Activated T-cell treated with anti-CD3 and anti-CD28 coated beads, Interleukin-2, amount 50 U/mL, for 72 hours (primary cell): ENCODE measurements around the gene GPHB5. TPM values are rescaled to one million over a fixed set of nuclear protein-coding genes. Genes with fewer than 3 reads are reported as not detected.
"Not testable (repeated sequence)": the region's sequence is repeated elsewhere in the genome, so short reads cannot be mapped to it uniquely, and the experiment has no call there.

Experiments used
- ATAC-seq, 2 donors: fragments of 150-1000 bp; cut with Tn5 transposase; replicated peaks in 1 of 2; 2 replicates each; pipeline ENCODE4 v1.10.0; 2021; ENCODE audit warnings: moderate library complexity in 2 of 2, mild to moderate bottlenecking in 1 of 2
- DNase-seq, 2 donors: peaks; one replicate each; pipeline ENCODE4 v3.0.0; 2021 to 2022; ENCODE audit warnings: mixed read lengths in 1 of 2
- H3K27ac Mint-ChIP-seq: one replicate; pipeline ENCODE4 v1.8.0; 2022; ENCODE audit warnings: mild to moderate bottlenecking, moderate library complexity, mixed read lengths
- H3K27me3 Mint-ChIP-seq: one replicate; pipeline ENCODE4 v1.8.0; 2022; ENCODE audit warnings: low read depth, mixed read lengths
- H3K36me3 Mint-ChIP-seq, 2 donors: one replicate each; pipeline ENCODE4 v1.8.0; 2022; ENCODE audit warnings: mixed read lengths in 2 of 2, mild to moderate bottlenecking in 1 of 2; ENCODE audit not compliant: insufficient read depth in 2 of 2
- H3K4me1 Mint-ChIP-seq: one replicate; pipeline ENCODE4 v1.8.0; 2022; ENCODE audit warnings: low read depth, mixed read lengths
- H3K4me3 Mint-ChIP-seq, 2 donors: one replicate each; pipeline ENCODE4 v1.8.0; 2022; ENCODE audit warnings: mild to moderate bottlenecking in 2 of 2, mixed read lengths in 2 of 2, moderate library complexity in 2 of 2
- H3K9me3 Mint-ChIP-seq, 2 donors: one replicate each; pipeline ENCODE4 v1.8.0; 2022; ENCODE audit warnings: mixed read lengths in 2 of 2
- total RNA-seq, 2 donors: library from RNA; stranded (reverse); gene quantifications; one replicate each; pipeline ENCODE4 v1.2.3, GENCODE V29; 2022

The GPHB5 gene
- total RNA-seq, 2 donors from 2014 or later, result not detected

GRCh38 chr14:63286071-63286470, 32.7 kb downstream of the GPHB5 start:
- DNase-seq (no peak), ATAC-seq (no peak)
- Mint-ChIP-seq H3K4me3 (no peak overlapping the region), H3K27me3 (peaks cover 6% of the 10 kb centered on the region), H3K9me3 (no peaks in the 10 kb centered on the region), H3K36me3 (no peaks in the 10 kb centered on the region), H3K27ac (no peak overlapping the region), H3K4me1 (no peaks in the 10 kb centered on the region)

GRCh38 chr14:63283884-63284248, 34.9 kb downstream of the GPHB5 start:
- DNase-seq (no peak), ATAC-seq (peak; percentile 32 to 65)
- H3K4me3 Mint-ChIP-seq, result no peak overlapping the region
- H3K36me3 Mint-ChIP-seq, result no peaks in the 10 kb centered on the region
- no peaks in the 10 kb centered on the region for H3K9me3 Mint-ChIP-seq
- no peak overlapping the region for H3K27ac Mint-ChIP-seq
- no peaks in the 10 kb centered on the region for H3K4me1 Mint-ChIP-seq
- H3K27me3 Mint-ChIP-seq, result no peaks in the 10 kb centered on the region

- H3K4me3 Mint-ChIP-seq, result no peak overlapping the region
- no peak overlapping the region for H3K27ac Mint-ChIP-seq
- H3K4me1 Mint-ChIP-seq, result no peaks in the 10 kb centered on the region
- H3K36me3 Mint-ChIP-seq, result no peaks in the 10 kb centered on the region
- DNase-seq (peak; percentile 3 to 34), ATAC-seq (peak; percentile 81 to 96)
- H3K27me3 Mint-ChIP-seq, result no peaks in the 10 kb centered on the region
- H3K9me3 Mint-ChIP-seq, result no peaks in the 10 kb centered on the region
Measured at GRCh38 chr14:63282997-63283883, 35.5 kb downstream of the GPHB5 start.

- H3K27me3 Mint-ChIP-seq, H3K27ac Mint-ChIP-seq, H3K9me3 Mint-ChIP-seq, H3K4me3 Mint-ChIP-seq, DNase-seq, ATAC-seq, H3K4me1 Mint-ChIP-seq, H3K36me3 Mint-ChIP-seq: not testable (repeated sequence)
Measured at GRCh38 chr14:63279933-63280332, 38.8 kb downstream of the GPHB5 start.

GRCh38 chr14:63277591-63278183, 41.0 kb downstream of the GPHB5 start:
- Mint-ChIP-seq H3K27ac (no peak overlapping the region), H3K4me1 (no peaks in the 10 kb centered on the region), H3K4me3 (no peak overlapping the region), H3K9me3 (no peaks in the 10 kb centered on the region), H3K36me3 (no peaks in the 10 kb centered on the region), H3K27me3 (no peaks in the 10 kb centered on the region)
- DNase-seq (no peak), ATAC-seq (no peak)

DNA sequence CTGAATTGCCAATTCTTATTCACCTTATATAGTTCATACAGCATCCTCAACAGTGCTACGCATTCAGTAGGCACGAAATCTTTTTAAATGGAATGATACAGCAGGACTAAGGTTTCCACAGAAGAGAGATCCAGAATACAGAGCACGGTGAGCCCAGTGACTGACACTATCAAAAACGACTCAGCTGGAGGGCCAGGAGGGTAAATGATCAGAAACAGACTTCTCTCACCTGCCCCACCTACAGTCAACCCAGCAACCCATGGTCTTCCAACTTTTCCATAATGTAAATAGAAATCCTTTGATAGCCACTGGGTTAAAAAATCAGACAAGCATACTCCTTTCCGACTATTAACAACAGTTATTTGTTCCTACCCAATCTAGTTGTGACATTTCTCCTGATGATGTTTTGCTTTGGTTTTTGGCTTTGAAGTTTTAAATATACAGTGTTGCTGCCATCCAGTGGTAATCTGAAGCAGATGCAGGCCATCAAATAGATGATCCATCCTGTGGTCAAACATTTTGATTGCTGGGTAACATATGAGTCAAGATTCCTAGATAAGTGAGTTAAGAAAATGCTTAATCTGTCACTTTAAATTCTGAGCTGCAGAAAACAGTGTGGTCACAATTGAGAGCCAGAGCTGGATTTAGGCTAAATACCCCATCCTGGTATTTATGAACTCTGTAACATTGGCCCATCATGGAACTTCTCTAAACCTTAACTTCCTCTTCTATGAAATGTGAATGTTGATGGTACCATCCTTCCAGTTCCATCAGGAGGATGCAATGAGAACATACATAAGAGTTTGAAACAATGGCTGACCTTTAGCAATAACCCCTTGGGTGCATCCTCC, 42.0 kb downstream of the GPHB5 start:
- H3K9me3 Mint-ChIP-seq, result no peaks in the 10 kb centered on the region
- H3K4me1 Mint-ChIP-seq, result no peaks in the 10 kb centered on the region
- no peak overlapping the region for H3K27ac Mint-ChIP-seq
- peak; percentile 71 to 90 for ATAC-seq
- H3K36me3 Mint-ChIP-seq, result no peaks in the 10 kb centered on the region
- H3K4me3 Mint-ChIP-seq, result no peak overlapping the region
- DNase-seq, result peak in 1 of 2 donors; percentile 10
- no peaks in the 10 kb centered on the region for H3K27me3 Mint-ChIP-seq

DNA sequence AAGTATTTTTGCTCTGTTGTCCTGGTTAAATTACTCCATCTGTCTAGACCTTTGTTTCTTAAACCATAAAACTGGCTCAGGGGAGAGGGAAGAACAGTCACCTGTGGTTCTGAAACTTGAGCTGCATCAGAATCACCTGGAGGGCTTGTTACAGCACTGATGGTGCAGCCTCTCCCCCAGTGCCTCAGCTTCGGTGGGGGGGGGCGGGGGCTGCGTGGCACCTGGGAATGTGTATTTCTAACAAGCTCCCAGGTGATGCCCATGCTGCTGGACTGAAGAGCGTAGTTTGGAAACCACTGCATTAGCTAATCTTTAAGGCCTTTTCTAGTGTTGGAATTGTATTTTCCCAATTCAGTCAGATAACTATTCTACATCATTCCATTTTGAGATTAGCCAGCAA, 42.7 kb downstream of the GPHB5 start:
- H3K27me3 Mint-ChIP-seq, result no peaks in the 10 kb centered on the region
- DNase-seq (no peak), ATAC-seq (no peak)
- H3K27ac Mint-ChIP-seq, result no peak overlapping the region
- H3K36me3 Mint-ChIP-seq, result no peaks in the 10 kb centered on the region
- H3K4me1 Mint-ChIP-seq, result no peaks in the 10 kb centered on the region
- H3K4me3 Mint-ChIP-seq, result no peak overlapping the region
- no peaks in the 10 kb centered on the region for H3K9me3 Mint-ChIP-seq

GRCh38 chr14:63275611-63276010, 43.1 kb downstream of the GPHB5 start:
- Mint-ChIP-seq H3K27me3 (no peaks in the 10 kb centered on the region), H3K4me3 (no peak overlapping the region), H3K36me3 (no peaks in the 10 kb centered on the region), H3K27ac (no peak overlapping the region), H3K9me3 (no peaks in the 10 kb centered on the region), H3K4me1 (no peaks in the 10 kb centered on the region)
- DNase-seq (no peak), ATAC-seq (no peak)

- DNase-seq, result no peak
- Mint-ChIP-seq H3K4me3 (no peak overlapping the region), H3K9me3 (no peaks in the 10 kb centered on the region), H3K36me3 (no peaks in the 10 kb centered on the region), H3K4me1 (no peaks in the 10 kb centered on the region), H3K27me3 (no peaks in the 10 kb centered on the region), H3K27ac (no peak overlapping the region)
- ATAC-seq, result no peak
Measured at GRCh38 chr14:63273717-63274655, 44.7 kb downstream of the GPHB5 start.

DNA sequence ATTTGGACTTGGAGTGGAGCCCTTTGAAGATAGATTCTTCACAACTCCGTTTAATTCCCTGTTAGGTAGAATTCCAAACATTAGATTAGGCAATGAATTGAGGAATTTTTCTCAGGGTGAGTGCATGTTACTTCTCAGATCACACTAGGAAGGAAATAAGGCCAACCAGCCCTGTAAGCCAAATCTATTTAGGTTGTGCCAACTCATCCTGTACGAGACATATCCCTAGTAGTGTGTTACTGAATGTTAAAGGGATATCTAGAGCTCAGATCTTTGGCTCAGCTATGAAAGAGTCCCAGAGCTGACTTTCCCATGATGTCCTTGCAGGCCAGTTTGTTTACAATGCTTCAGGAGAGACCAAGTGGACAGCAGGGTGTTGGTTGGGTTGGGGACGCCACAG, 45.6 kb downstream of the GPHB5 start:
- no peak for ATAC-seq
- Mint-ChIP-seq H3K27me3 (no peaks in the 10 kb centered on the region), H3K4me3 (no peak overlapping the region), H3K4me1 (no peaks in the 10 kb centered on the region), H3K9me3 (no peaks in the 10 kb centered on the region), H3K36me3 (no peaks in the 10 kb centered on the region), H3K27ac (no peak overlapping the region)
- no peak for DNase-seq

DNA sequence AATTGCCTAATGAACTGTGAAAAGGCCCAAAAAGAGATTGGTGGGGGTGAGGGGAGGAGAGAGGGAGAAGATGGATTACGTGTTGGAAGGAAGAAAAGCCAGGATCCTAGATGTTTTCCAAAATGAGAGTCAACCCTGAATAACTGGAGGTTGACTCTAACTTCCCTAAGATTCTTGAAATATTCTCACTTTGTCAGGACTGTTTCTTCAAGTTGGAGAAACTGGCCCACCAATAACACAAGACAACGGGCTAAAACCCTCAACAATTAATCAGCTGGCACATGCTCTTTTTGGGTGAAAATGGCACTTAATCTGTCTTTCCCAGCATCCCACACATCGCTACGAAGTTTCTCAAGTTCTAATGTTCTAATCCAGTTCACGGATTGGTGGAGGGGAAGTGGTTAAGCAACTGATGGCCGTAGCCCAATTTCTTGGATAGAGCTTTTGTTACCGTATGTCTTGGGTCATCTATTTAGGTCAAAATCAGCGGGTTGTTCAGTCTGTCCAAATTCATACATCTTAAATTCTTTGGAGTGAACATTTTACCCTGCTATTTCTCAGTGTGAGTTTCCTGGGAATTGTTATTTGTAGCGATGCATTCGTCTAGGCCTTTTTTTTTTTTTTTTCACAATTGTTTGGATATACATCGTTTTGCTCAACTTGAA, 49.0 kb downstream of the GPHB5 start:
- H3K36me3 Mint-ChIP-seq, result no peaks in the 10 kb centered on the region
- no peak overlapping the region for H3K4me3 Mint-ChIP-seq
- no peaks in the 10 kb centered on the region for H3K4me1 Mint-ChIP-seq
- H3K9me3 Mint-ChIP-seq, result no peaks in the 10 kb centered on the region
- no peak for ATAC-seq
- DNase-seq, result no peak
- H3K27ac Mint-ChIP-seq, result no peak overlapping the region
- peaks cover 5% of the 10 kb centered on the region for H3K27me3 Mint-ChIP-seq

DNA sequence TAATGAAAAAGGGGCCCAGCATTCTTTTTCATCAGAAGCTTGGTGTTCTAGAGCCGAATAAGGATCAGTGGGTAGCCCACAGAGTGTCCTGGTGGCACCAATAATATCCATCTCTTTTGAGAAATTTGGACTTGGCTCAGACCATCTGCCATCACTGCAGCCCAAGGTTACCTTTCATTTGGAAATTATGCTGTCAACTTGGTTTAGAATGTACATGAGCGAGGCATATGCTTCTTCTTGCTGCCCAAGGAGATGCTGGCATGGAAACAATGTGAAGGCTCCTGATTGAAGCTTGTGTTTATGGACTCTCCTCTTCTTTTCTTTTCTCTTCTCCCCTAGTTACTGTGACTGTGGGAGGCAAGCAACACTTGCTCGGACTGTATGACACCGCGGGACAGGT, 50.0 kb downstream of the GPHB5 start:
- no peaks in the 10 kb centered on the region for H3K36me3 Mint-ChIP-seq
- H3K4me1 Mint-ChIP-seq, result no peaks in the 10 kb centered on the region
- ATAC-seq (no peak), DNase-seq (no peak)
- H3K4me3 Mint-ChIP-seq, result no peak overlapping the region
- no peaks in the 10 kb centered on the region for H3K9me3 Mint-ChIP-seq
- no peak overlapping the region for H3K27ac Mint-ChIP-seq
- H3K27me3 Mint-ChIP-seq, result peaks cover 8% of the 10 kb centered on the region
